Thyroid gland (tissue), 4 donors: Measurements from ENCODE around the gene PTPRR. TPM values are rescaled to one million over a fixed set of nuclear protein-coding genes. Genes with fewer than 3 reads are reported as not detected.

Source experiments
- DNase-seq, 2 donors: peaks; one replicate each; pipeline ENCODE4 v3.0.0-alpha.2; 2019
- H3K27ac ChIP-seq, 3 donors: fragments of 200-600 bp; sonication (generic); 1 replicate in 2 of 3; 2 replicates in 1 of 3; pipeline ENCODE4 v1.5.1; 2016 to 2019; ENCODE audit warnings: mild to moderate bottlenecking in 1 of 3, moderate library complexity in 1 of 3
- H3K27me3 ChIP-seq: fragments of 200-600 bp; sonication (generic); one replicate; pipeline ENCODE4 v1.5.1; 2019
- H3K36me3 ChIP-seq, 2 donors: fragments of 200-600 bp; sonication (generic); one replicate each; pipeline ENCODE4 v1.5.1; 2016 to 2019
- H3K4me1 ChIP-seq, 2 donors: fragments of 200-600 bp; sonication (generic); one replicate each; pipeline ENCODE4 v1.5.1; 2017 to 2019
- H3K4me3 ChIP-seq, 3 donors: fragments of 200-600 bp; sonication (generic); replicated peaks in 1 of 3; 1 replicate in 2 of 3; 2 replicates in 1 of 3; pipeline ENCODE4 v1.5.1; 2016; ENCODE audit warnings: mild to moderate bottlenecking in 1 of 3
- H3K9me3 ChIP-seq: fragments of 200-600 bp; sonication (generic); one replicate; pipeline ENCODE4 v1.5.1; 2017
- CTCF ChIP-seq, 6 experiments: fragments of 200-600 bp in 3 of 6; fragments of 450-650 bp in 3 of 6; sonication (generic) in 3 of 6; IDR thresholded peaks; one replicate each; pipeline ENCODE4 v1.5.1; 2016 to 2019; ENCODE audit warnings: antibody characterized with exemption in 6 of 6, mild to moderate bottlenecking in 2 of 6, inconsistent platforms in 1 of 6, moderate library complexity in 1 of 6
- POLR2A ChIP-seq, 2 donors: fragments of 450-650 bp; IDR thresholded peaks; one replicate each; pipeline ENCODE4 v1.6.1; 2017; ENCODE audit warnings: antibody characterized with exemption in 2 of 2, mild to moderate bottlenecking in 2 of 2, moderate library complexity in 1 of 2
- WGBS, 2 donors: methylation state at CpG; one replicate each; pipeline ENCODE4 v1.1.5; 2017; 5-methylcytosine and 5-hydroxymethylcytosine counted together
- intact Hi-C: fragments of 100-400 bp; cut with DNase I; formaldehyde crosslinking; loops from one replicate; pipeline ENCODE4 v1.15.1; 2023
- total RNA-seq, 4 donors: library from RNA; depleted of rRNA; stranded (reverse); fragments of >200 nt; gene quantifications; one replicate each; pipeline ENCODE4 v1.2.3, GENCODE V29; 2016

PTPRR gene
- total RNA-seq, 4 donors from 2014 or later, result 0.39 to 0.94 (median 0.67) TPM; not detected in 1

GRCh38 chr12:70829070-70829469 lies 91.5 kb downstream of the PTPRR start:
- WGBS, 2 donors, result 90 to 93% methylated on average over 1 of the region's 1 CpG

GRCh38 chr12:70828351-70828750 lies 92.2 kb downstream of the PTPRR start:
- Histone ChIP-seq H3K27me3 (no peaks in the 10 kb centered on the region), H3K4me3 (no peak overlapping the region), H3K4me1 (no peaks in the 10 kb centered on the region), H3K9me3 (no peaks in the 10 kb centered on the region), H3K36me3 (no peaks in the 10 kb centered on the region), H3K27ac (no peak overlapping the region)
- WGBS, 2 donors, result 77 to 83% methylated on average over 2 of the region's 2 CpGs
- intact Hi-C loops, result no loop called here
- no peak for TF ChIP-seq CTCF (IDR thresholded peaks at IDR 0.05)
- TF ChIP-seq POLR2A (IDR thresholded peaks at IDR 0.05), result no peak
- DNase-seq, result no peak

More at GRCh38 chr12:70829070-70829469, 91.5 kb downstream of the PTPRR start:
- intact Hi-C loops, result no loop called here
- Histone ChIP-seq H3K4me1 (no peaks in the 10 kb centered on the region), H3K4me3 (no peak overlapping the region), H3K9me3 (no peaks in the 10 kb centered on the region), H3K36me3 (no peaks in the 10 kb centered on the region), H3K27ac (no peak overlapping the region), H3K27me3 (no peaks in the 10 kb centered on the region)
- no peak for DNase-seq
- TF ChIP-seq POLR2A (IDR thresholded peaks at IDR 0.05), result no peak
- no peak for TF ChIP-seq CTCF (IDR thresholded peaks at IDR 0.05)

GRCh38 chr12:70826156-70826555 lies 94.4 kb downstream of the PTPRR start:
- WGBS, 2 donors, result 59 to 61% methylated on average over 3 of the region's 3 CpGs
- Histone ChIP-seq H3K4me3 (no peak overlapping the region), H3K9me3 (no peaks in the 10 kb centered on the region), H3K27me3 (no peaks in the 10 kb centered on the region), H3K36me3 (no peaks in the 10 kb centered on the region), H3K27ac (no peak overlapping the region), H3K4me1 (no peaks in the 10 kb centered on the region)
- TF ChIP-seq CTCF (IDR thresholded peaks at IDR 0.05) (no peak), POLR2A (IDR thresholded peaks at IDR 0.05) (no peak)
- DNase-seq, result no peak
- intact Hi-C loops, result no loop called here

- Histone ChIP-seq H3K9me3 (no peaks in the 10 kb centered on the region), H3K4me1 (no peaks in the 10 kb centered on the region), H3K4me3 (no peak overlapping the region), H3K36me3 (no peaks in the 10 kb centered on the region), H3K27me3 (no peaks in the 10 kb centered on the region), H3K27ac (no peak overlapping the region)
- no peak for TF ChIP-seq CTCF (IDR thresholded peaks at IDR 0.05)
- WGBS, 2 donors, result 50 to 54% methylated on average over 4 of the region's 4 CpGs
- DNase-seq, result no peak
- intact Hi-C loops, result no loop called here
These were observed 96.0 kb downstream of the PTPRR start for GRCh38 chr12:70824511-70824910.

GRCh38 chr12:70823182-70823976 lies 97.2 kb downstream of the PTPRR start:
- Histone ChIP-seq H3K27me3 (no peaks in the 10 kb centered on the region), H3K4me3 (no peak overlapping the region), H3K36me3 (no peaks in the 10 kb centered on the region), H3K9me3 (no peaks in the 10 kb centered on the region), H3K4me1 (no peaks in the 10 kb centered on the region), H3K27ac (no peak overlapping the region)
- no peak for TF ChIP-seq CTCF (IDR thresholded peaks at IDR 0.05)
- TF ChIP-seq POLR2A (IDR thresholded peaks at IDR 0.05), result no peak
- intact Hi-C loops, result no loop called here
- WGBS, 2 donors, result 67 to 72% methylated on average over 7 of the region's 7 CpGs
- DNase-seq, result no peak
